Upper lobe of right lung (tissue), 1 donor: ENCODE measurements around the gene RALGPS1. TPM values are rescaled to one million over a fixed set of nuclear protein-coding genes. Genes with fewer than 3 reads are reported as not detected.

Experiments
- ATAC-seq: fragments of 200-7000 bp; cut with Tn5 transposase; one replicate; pipeline ENCODE4 v1.9.1; 2020; ENCODE audit warnings: mild to moderate bottlenecking, moderate library complexity
- DNase-seq: peaks from one replicate; pipeline ENCODE4 v3.0.0-alpha.2; 2020
- H3K27ac ChIP-seq: fragments of 200-600 bp; one replicate; pipeline ENCODE4 v1.8.0; 2022
- H3K27me3 ChIP-seq: fragments of 200-600 bp; one replicate; pipeline ENCODE4 v1.8.0; 2022; ENCODE audit warnings: mild to moderate bottlenecking
- H3K36me3 ChIP-seq: fragments of 200-600 bp; one replicate; pipeline ENCODE4 v1.8.0; 2022
- H3K4me1 ChIP-seq: fragments of 200-600 bp; one replicate; pipeline ENCODE4 v1.8.0; 2022
- H3K4me3 ChIP-seq: fragments of 200-600 bp; one replicate; pipeline ENCODE4 v1.8.0; 2022; ENCODE audit warnings: mild to moderate bottlenecking
- H3K9me3 ChIP-seq: fragments of 200-600 bp; one replicate; pipeline ENCODE4 v1.8.0; 2022
- CTCF ChIP-seq: fragments of 200-600 bp; IDR thresholded peaks from one replicate; pipeline ENCODE4 v1.8.0; 2022; ENCODE audit warnings: antibody characterized with exemption
- intact Hi-C: fragments of 100-400 bp; cut with DNase I; formaldehyde crosslinking; loops from one replicate; pipeline ENCODE4 v1.11.0; 2022
- total RNA-seq: library from RNA; stranded (reverse); fragmentation: NEBNext Ultra II Directional; extraction: Animal tissue kit (Norgen Biotek cat#: 25700); gene quantifications from one replicate; pipeline ENCODE4 v1.2.1, GENCODE V29; 2021
- donor health status: DM: no; HTN: yes; CAD: no; lungs with severe emphysema.

RALGPS1 gene
- total RNA-seq, 1 donor from 2014 or later: 15.9 TPM

DNA sequence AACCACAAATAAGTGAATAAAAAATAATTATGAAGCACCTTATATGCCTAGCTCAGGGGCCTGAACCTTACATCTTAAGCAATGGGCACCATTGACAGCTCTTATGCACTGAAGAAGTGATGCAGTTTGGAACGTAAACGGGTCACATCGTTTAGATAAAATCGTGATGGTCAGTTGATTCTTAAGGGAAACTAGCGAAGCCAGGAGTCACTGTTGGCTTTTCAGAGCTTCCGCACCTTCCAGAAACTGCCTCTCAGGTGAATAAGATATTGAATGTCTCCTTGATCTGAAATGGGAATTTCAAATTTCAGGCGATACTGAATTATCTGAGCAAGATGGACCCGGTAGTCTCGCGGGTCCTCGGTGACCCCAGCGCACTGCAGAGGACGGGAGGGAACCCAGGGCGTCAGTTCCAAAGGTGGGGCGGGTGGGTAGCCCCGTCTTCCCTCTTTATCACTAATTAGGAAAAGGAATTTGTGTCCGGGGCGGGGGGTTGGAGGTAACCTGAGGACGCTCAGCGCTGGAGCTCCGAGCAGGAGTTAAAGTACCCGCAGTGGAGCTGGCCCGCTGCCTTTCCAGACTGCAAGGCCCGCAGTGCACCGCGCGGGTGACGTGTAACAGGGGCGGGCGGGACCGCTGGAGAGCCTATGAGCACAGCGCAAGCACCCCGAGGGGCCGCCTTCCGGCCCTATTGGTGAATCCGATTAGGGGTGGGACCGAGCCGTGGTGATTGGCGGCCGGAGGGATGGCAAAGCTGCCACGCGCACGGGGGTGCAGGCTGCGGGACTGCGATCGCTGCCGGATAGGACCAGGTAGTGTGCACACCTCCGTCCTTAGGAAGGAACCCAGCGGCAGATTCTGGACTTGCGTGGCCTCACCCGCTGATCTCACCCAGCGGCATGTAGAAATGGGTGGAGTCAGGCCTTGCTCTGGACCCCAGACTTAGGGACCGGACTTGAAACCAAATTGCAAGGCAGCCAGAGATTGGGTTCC is 330.3 kb downstream of the RALGPS1 start:
- Histone ChIP-seq H3K27me3 (no peaks in the 10 kb centered on the region), H3K27ac (peak overlapping the region; percentile 75), H3K4me1 (no peaks in the 10 kb centered on the region), H3K36me3 (no peaks in the 10 kb centered on the region), H3K4me3 (peak overlapping the region; percentile 61), H3K9me3 (no peaks in the 10 kb centered on the region)
- intact Hi-C loops: no loop called here
- peak; percentile 99 for DNase-seq
- no peak for TF ChIP-seq CTCF
- ATAC-seq: peak; percentile 100

- Histone ChIP-seq H3K4me1 (no peaks in the 10 kb centered on the region), H3K27me3 (no peaks in the 10 kb centered on the region), H3K36me3 (no peaks in the 10 kb centered on the region), H3K9me3 (no peaks in the 10 kb centered on the region), H3K27ac (no peak overlapping the region), H3K4me3 (peak overlapping the region; percentile 61)
- intact Hi-C loops: no loop called here
- DNase-seq (no peak), ATAC-seq (no peak)
- TF ChIP-seq CTCF: no peak
Measured at GRCh38 chr9:127245637-127246164, 331.1 kb downstream of the RALGPS1 start.

- Histone ChIP-seq H3K4me1 (no peaks in the 10 kb centered on the region), H3K36me3 (no peaks in the 10 kb centered on the region), H3K9me3 (no peaks in the 10 kb centered on the region), H3K4me3 (no peak overlapping the region), H3K27ac (no peak overlapping the region), H3K27me3 (no peaks in the 10 kb centered on the region)
- intact Hi-C loops: no loop called here
- DNase-seq (no peak), ATAC-seq (no peak)
- TF ChIP-seq CTCF: no peak
Measured at GRCh38 chr9:127248241-127248640, 333.7 kb downstream of the RALGPS1 start.

GRCh38 chr9:127249877-127250276 is 335.3 kb downstream of the RALGPS1 start:
- DNase-seq (no peak), ATAC-seq (no peak)
- intact Hi-C loops: no loop called here
- Histone ChIP-seq H3K27me3 (no peaks in the 10 kb centered on the region), H3K4me3 (no peak overlapping the region), H3K36me3 (no peaks in the 10 kb centered on the region), H3K27ac (no peak overlapping the region), H3K4me1 (no peaks in the 10 kb centered on the region), H3K9me3 (no peaks in the 10 kb centered on the region)
- TF ChIP-seq CTCF: no peak

GRCh38 chr9:127250896-127251391 is 336.4 kb downstream of the RALGPS1 start:
- H3K27me3 ChIP-seq: no peaks in the 10 kb centered on the region
- H3K4me1 ChIP-seq: no peaks in the 10 kb centered on the region
- ATAC-seq (no peak), DNase-seq (no peak)
- intact Hi-C loops: no loop called here
- no peak overlapping the region for H3K4me3 ChIP-seq
- TF ChIP-seq CTCF: no peak
- H3K36me3 ChIP-seq: no peaks in the 10 kb centered on the region
- H3K27ac ChIP-seq: no peak overlapping the region
- no peaks in the 10 kb centered on the region for H3K9me3 ChIP-seq
